Mammary epithelial cell (primary cell): ENCODE measurements around the gene CD99L2.

ENCODE experiments used
- CTCF ChIP-seq, 2 donors: IDR thresholded peaks in 1 of 2; conservative IDR thresholded peaks in 1 of 2; 2 replicates each; pipeline ENCODE4 v1.5.1; 2011 to 2012; ENCODE audit warnings: inconsistent platforms in 2 of 2, low read length in 2 of 2, mild to moderate bottlenecking in 2 of 2, control low read depth in 1 of 2, low read depth in 1 of 2; ENCODE audit not compliant: insufficient read depth in 1 of 2; ENCODE audit errors: extremely low read depth in 1 of 2
- EZH2 ChIP-seq: IDR thresholded peaks from 2 replicates; pipeline ENCODE4 v1.6.1; 2012; ENCODE audit warnings: low read length, inconsistent platforms, borderline replicate concordance

- TF ChIP-seq CTCF (conservative IDR thresholded peaks at IDR 0.05 in 1 of 2, IDR thresholded peaks at IDR 0.05 in 1 of 2; ENCODE audit: extremely low read depth in 1 of 2, insufficient read depth in 1 of 2, low read depth in 1 of 2, low read length in 2 of 2) (no peak), EZH2 (no peak)
These were observed 9.3 kb downstream of the CD99L2 start for GRCh38 chrX:150889131-150889530.
